H54 (cell line): ENCODE data around the gene STAMBP.
A peak's percentile ranks its signal among the peaks of the same experiment; 100 is the strongest.
"Not testable (repeated sequence)": the region's sequence is repeated elsewhere in the genome, so short reads cannot be mapped to it uniquely, and the experiment has no call there.

Experiments used
- DNase-seq: peaks from one replicate; pipeline ENCODE4 v3.0.0; 2011; ENCODE audit warnings: low spot score, mixed read lengths; ENCODE audit not compliant: insufficient read length
- FAIRE-seq: peaks from 3 replicates; lab custom pipeline; 2011; peaks lifted over from hg19 to GRCh38; lab: Jason Lieb, UNC
- POLR2A ChIP-seq: IDR thresholded peaks from 2 replicates; pipeline ENCODE4 v1.6.1; 2011; ENCODE audit warnings: low read depth, mild to moderate bottlenecking, low read length

STAMBP gene

GRCh38 chr2:73844087-73844486 is 15.3 kb downstream of the STAMBP start:
- no peak for TF ChIP-seq POLR2A
- no peak for DNase-seq
- FAIRE-seq: no peak

DNA sequence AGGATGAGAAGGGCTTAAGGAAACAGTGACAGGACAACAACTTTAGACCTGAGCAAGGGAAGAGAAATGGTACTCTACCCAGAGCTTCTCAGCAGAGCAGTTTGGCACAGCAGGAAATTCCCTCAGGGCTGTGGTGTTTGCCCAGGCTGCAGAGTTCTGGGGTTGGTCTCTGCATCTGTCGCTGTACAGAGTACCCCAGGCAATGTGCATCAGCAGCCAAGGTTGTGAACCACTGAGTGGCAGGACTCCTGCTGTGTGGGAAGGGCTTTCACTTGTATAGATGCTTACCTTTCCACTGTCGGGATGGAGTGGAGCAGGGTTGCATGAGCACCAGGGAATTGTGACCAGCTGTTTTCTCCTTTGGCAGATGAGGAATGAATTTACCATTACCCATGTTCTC is 21.2 kb downstream of the STAMBP start:
- FAIRE-seq: no peak
- no peak for TF ChIP-seq POLR2A

GRCh38 chr2:73851274-73851673 is 22.5 kb downstream of the STAMBP start:
- no peak for TF ChIP-seq POLR2A
- DNase-seq (no peak), FAIRE-seq (no peak)

More for the DNA sequence above, 21.2 kb downstream of the STAMBP start:
- no peak for DNase-seq

- no peak for TF ChIP-seq POLR2A
- DNase-seq (peak; percentile 49), FAIRE-seq (peak; percentile 92)
Observed at GRCh38 chr2:73852020-73852419, 23.3 kb downstream of the STAMBP start.

DNA sequence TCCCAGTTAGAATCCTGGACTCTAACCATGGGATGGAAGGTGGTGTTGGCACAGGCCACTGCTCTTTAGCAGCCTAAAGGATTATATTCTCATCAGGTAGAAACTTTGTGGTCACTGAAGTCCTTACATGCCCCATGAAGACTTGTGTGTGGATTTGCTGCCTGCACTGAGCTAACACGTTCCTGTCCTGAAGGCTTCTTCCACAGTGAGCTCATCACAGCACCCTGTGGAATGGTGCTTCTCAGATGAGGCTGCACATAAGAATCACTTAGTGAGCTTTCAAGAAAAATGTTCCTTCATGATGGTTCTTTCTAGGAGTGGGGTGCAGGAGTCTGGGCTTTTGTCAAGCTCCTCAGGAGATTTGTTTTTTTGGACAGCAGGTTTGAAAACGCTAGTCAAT is 26.8 kb downstream of the STAMBP start:
- no peak for TF ChIP-seq POLR2A
- DNase-seq: no peak
- no peak for FAIRE-seq

- no peak for FAIRE-seq
- DNase-seq: no peak
- no peak for TF ChIP-seq POLR2A
Observed at GRCh38 chr2:73856214-73856613, 27.5 kb downstream of the STAMBP start.

- DNase-seq (peak; percentile 63), FAIRE-seq (peak; percentile 85)
- no peak for TF ChIP-seq POLR2A
Observed at GRCh38 chr2:73859721-73860586, 31.2 kb downstream of the STAMBP start.

DNA sequence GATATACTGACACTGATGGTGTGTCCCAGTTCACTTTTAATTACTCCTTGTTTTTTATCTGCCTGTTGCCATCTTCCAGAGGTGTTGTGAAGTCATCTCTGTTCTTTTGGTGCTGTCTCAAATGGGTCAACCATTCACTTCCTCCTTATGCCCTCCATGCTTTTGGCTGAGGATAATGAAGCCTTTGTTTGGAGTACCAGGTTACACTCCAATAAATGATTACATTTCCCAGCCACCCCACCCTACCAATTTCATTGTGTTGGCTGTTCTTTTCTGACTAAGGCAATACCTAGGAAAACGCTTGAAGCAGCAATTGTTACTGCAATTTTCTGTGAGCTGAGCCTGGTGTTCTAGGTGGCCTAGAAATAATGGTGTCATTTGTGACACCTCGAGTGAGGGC is 34.2 kb downstream of the STAMBP start:
- DNase-seq: no peak
- TF ChIP-seq POLR2A: no peak
- FAIRE-seq: no peak

- TF ChIP-seq POLR2A: no peak
- DNase-seq (no peak), FAIRE-seq (no peak)
Observed at GRCh38 chr2:73868204-73868978, 39.6 kb downstream of the STAMBP start.

DNA sequence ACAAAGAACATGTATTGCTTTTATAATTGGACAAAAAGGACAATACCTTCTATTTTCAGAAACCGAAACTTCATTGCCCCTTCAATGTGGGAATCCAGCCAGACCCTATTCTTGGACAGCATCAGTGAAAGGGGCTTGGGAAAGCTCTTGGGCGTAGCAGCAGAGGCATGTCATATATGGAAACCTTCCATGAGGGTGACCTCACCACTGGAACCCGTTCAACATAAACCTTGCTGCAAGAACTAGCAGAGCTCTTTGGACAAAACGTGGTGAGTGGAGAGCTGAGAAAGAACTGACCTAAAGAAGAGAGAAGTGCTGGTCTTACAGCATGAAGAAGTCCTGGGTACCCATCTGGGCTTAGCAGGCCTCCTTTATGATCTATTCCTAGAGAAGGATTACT is 41.3 kb downstream of the STAMBP start:
- DNase-seq: no peak
- peak; percentile 86 for FAIRE-seq
- no peak for TF ChIP-seq POLR2A

- no peak for FAIRE-seq
- DNase-seq: no peak
Observed at GRCh38 chr2:73877071-73877802, 48.5 kb downstream of the STAMBP start.

GRCh38 chr2:73877984-73878383 is 49.2 kb downstream of the STAMBP start:
- DNase-seq, FAIRE-seq: not testable (repeated sequence)

More at GRCh38 chr2:73877071-73877802, 48.5 kb downstream of the STAMBP start:
- TF ChIP-seq POLR2A: no peak

DNA sequence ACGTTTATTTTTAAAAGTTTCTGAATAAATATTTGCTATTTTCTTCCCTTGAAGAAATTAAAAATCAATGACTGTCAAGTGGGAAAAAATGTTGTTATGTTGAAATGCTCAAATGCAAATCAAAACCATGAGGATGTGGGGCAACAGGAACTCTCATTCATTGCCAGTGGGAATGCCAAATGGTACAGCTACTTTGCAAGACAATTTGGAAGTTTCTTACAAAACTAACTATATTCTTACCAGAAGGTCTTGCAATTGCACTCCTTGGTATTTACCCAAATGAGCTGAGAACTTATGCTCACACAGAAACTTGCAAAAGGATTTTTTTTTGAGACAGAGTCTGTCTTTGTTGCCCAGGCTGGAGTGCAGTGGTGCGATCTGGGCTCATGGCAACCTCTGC is 56.6 kb downstream of the STAMBP start:
- no peak for FAIRE-seq

DNA sequence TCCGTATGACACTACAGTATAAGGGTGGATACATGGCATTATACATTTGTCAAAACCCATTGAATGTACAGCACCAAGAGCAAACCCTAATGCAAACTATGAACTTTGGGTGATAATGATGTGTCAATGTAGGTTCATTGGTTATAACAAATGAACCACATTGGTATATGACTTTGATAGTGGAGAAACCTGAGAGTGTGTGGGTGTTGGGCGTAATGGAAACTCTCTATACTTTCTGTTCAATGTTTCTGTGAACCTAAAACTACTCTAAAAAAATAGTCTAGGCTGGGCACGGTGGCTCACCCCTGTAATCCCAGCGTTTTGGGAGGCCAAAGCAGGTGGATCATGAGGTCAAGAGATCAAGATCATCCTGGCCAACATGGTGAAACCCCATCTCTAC is 57.6 kb downstream of the STAMBP start:
- TF ChIP-seq POLR2A: no peak
- DNase-seq (no peak), FAIRE-seq (no peak)

More for the DNA sequence above, 56.6 kb downstream of the STAMBP start:
- DNase-seq: no peak
- TF ChIP-seq POLR2A: no peak

GRCh38 chr2:73887596-73888353 is 59.0 kb downstream of the STAMBP start:
- not testable (repeated sequence) for FAIRE-seq, DNase-seq
